Stimulated activated CD8-positive, alpha-beta memory T cell treated with anti-CD3 and anti-CD28 coated beads, Interleukin-15, amount 100 ng/mL, for 1 hour (primary cell): ENCODE results near the gene FAM193B.
"Not testable (repeated sequence)": the region's sequence is repeated elsewhere in the genome, so short reads cannot be mapped to it uniquely, and the experiment has no call there.

Source experiments
- DNase-seq: peaks from one replicate; pipeline ENCODE4 v3.0.0-alpha.2; 2020; ENCODE audit warnings: low read depth

Gene FAM193B

GRCh38 chr5:177576169-177576568 lies 21.8 kb upstream of the FAM193B start:
- no peak for DNase-seq

- no peak for DNase-seq
Measured at GRCh38 chr5:177575488-177575887, 21.1 kb upstream of the FAM193B start.

GRCh38 chr5:177569894-177570293 lies 15.5 kb upstream of the FAM193B start:
- DNase-seq, result no peak

GRCh38 chr5:177568326-177568725 lies 14.0 kb upstream of the FAM193B start:
- no peak for DNase-seq

GRCh38 chr5:177565046-177565445 lies 10.7 kb upstream of the FAM193B start:
- DNase-seq, result no peak

- DNase-seq, result not testable (repeated sequence)
Measured at GRCh38 chr5:177559446-177559941, 5.1 kb upstream of the FAM193B start.

- DNase-seq, result no peak
Measured at GRCh38 chr5:177557796-177558195, 3.4 kb upstream of the FAM193B start.

- DNase-seq, result no peak
Measured at GRCh38 chr5:177557041-177557647, 2.8 kb upstream of the FAM193B start.

GRCh38 chr5:177555665-177556064 lies 1.3 kb upstream of the FAM193B start:
- DNase-seq, result no peak

- no peak for DNase-seq
Measured at GRCh38 chr5:177555228-177555627, 865 bp upstream of the FAM193B start.

GRCh38 chr5:177553671-177554429 lies 513 bp downstream of the FAM193B start:
- DNase-seq, result no peak

GRCh38 chr5:177552839-177553455 lies 1.4 kb downstream of the FAM193B start:
- no peak for DNase-seq

GRCh38 chr5:177550122-177550521 lies 4.2 kb downstream of the FAM193B start:
- DNase-seq, result no peak

- no peak for DNase-seq
Measured at GRCh38 chr5:177548495-177548894, 5.9 kb downstream of the FAM193B start.

- no peak for DNase-seq
Measured at GRCh38 chr5:177547736-177548135, 6.6 kb downstream of the FAM193B start.

GRCh38 chr5:177546258-177546741 lies 8.1 kb downstream of the FAM193B start:
- DNase-seq, result no peak

GRCh38 chr5:177545487-177546257 lies 8.7 kb downstream of the FAM193B start:
- no peak for DNase-seq

GRCh38 chr5:177542816-177543465 lies 11.4 kb downstream of the FAM193B start:
- DNase-seq, result no peak

- no peak for DNase-seq
Measured at GRCh38 chr5:177540438-177540837, 13.9 kb downstream of the FAM193B start.

- DNase-seq, result no peak
Measured at GRCh38 chr5:177539411-177539810, 15.0 kb downstream of the FAM193B start.

GRCh38 chr5:177538876-177539275 lies 15.5 kb downstream of the FAM193B start:
- no peak for DNase-seq
